GM12873 (cell line): ENCODE results near the gene UBAP1L.

Source experiments
- CTCF ChIP-seq: IDR thresholded peaks from 2 replicates; pipeline ENCODE4 v1.5.1; 2012; ENCODE audit warnings: low read depth, mild to moderate bottlenecking, moderate library complexity, low read length, control low read depth; ENCODE audit not compliant: insufficient read depth; ENCODE audit errors: missing control alignments

The UBAP1L gene

DNA sequence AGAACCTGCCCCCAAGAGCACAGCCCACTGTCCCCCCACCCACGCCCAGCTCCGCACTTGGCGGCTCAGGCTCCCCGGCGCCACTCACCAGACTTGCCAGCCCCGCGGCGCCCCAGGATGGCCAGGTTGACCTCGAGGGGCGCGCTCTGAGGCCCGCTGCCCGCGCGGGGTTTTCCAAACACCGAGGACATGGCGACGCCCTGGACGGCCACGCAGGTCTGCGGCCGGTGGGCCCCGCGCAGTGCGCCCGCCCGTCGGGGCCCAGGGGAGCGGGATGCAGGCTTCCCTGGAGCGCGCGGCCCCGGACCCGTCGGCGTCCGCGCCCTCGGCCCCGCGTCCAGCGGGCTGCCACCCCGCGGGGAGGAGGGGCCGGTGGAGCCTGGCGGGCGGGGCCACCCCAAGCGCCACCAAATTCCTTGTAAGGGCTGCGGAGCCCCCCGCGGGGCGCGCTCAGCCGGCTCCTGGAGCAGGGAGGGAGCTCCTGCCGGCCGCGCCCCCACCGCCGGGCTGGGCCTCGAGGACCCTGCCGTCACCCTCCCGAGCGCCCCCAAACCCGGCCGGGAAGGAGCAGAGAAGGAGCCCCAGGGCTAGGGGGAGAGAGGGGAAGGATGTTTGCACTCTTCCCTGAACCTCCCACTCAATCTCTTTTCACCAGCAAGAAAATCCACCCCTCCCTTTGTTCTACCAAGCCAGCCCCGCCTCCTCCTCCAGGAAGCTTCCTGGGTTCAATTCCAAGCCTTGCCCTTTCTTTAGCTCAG, 47.2 kb downstream of the UBAP1L start, which contains the start of gene RASL12:
Gene RASL12, minus strand, starts transcription at position 347 of the 758 bp plus-strand sequence. Its CDS starts 156 bp downstream, at position 191.
- no peak for TF ChIP-seq CTCF

DNA sequence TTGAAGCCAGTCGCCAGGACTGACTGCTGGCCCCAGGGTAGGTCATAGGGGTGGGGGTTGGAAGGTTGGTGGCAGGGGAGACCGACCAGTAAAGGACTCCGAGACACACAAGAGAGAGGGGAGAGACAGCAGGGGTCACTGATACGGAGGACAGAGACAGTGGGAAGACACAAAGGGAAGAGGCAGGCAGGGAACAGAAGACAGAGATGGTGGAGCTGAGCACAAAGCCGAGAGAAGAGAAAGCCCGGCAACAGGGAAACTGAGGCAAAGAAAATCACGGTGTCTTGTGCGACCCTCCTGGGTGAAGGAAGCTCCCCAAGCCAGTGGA, 47.7 kb downstream of the UBAP1L start:
- TF ChIP-seq CTCF = no peak

DNA sequence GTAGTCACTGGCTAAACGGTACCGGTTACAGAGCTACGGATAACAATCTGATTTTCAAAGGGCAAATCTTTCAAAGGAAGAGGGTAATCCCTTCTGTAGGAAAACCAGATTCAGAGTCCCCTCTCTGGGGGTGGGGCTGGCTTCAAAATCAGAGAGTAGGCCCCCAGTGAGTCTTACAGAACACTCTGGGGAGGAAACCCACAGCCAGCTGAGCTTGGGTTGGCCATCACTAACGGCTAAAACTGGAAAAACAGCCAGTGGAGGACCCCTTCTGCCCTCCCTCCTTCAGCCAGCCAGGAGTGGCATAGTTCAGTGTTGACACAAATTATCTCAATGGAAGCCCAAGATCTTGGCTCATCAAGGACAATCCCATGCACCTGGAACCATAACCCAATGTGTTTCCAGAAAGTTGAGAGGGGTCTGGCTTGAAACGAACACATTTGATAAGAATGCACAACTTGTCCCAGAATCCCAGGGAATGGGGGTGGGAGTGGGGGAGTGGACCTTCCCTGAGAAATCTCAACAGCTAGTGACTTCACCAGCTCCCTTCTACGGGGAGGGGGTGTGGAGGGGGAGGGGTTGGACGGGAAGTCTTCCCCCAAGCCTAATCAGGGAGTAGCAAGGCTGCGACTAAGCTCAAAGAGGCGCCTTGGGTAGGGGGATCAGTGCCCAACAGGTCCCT, 48.2 kb downstream of the UBAP1L start:
- TF ChIP-seq CTCF = no peak

DNA sequence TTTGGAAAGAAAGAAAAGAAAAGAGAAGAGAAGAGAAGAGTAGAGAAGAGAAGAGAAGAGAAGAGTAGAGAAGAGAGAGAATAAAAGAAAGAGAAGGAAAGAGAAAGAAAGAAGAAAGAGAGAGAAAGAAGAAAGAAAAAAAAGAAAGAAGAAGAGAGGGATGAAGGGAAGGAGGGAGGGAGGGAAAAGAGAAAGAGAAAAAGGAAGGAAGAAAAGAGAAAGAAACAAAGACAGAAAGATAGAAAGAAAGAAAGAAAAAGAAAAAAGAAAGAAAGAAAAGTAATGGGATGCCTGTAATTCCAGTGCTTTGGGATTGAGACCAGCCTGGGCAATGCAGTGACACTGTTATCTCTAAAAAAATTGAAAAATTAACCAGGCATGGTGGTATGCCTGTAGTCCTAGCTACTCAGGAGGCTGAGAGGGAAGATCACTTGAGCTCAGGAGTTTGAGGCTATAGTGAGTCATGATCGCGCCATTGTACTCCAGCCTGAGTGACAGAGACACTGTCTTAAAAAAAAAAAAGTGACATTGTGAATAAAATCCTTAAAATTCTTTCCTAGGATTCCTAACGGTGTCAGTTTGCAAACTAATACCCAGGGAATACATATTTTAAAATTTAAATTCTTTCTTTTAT, 48.9 kb downstream of the UBAP1L start:
- TF ChIP-seq CTCF = no peak

- TF ChIP-seq CTCF = no peak
These were observed 52.3 kb downstream of the UBAP1L start for GRCh38 chr15:65062726-65063125.

GRCh38 chr15:65062061-65062460, 52.9 kb downstream of the UBAP1L start:
- TF ChIP-seq CTCF = no peak
